Measurements from ENCODE around the gene PRKG1.

DNA sequence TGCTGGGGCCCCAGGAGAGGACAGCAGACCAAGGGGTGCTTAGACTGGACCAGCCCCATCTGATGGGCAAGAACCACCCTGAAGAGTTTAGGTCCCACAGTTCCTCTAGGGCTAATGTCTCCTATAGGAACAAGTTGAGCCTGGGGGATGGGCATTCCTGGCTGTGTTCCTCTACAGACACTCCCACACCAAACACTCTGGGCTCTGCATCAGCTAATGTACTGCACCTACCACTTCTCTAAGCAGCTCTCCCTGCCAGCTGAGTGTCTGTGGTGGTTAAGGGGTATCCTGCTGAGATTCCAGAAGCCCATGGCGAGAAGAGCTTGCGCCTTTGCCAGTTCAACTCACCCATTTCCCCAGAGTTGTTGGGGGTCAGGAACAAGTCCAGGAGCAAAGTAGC lies 909.2 kb downstream of the PRKG1 start:
- TF ChIP-seq, protein P1, sequence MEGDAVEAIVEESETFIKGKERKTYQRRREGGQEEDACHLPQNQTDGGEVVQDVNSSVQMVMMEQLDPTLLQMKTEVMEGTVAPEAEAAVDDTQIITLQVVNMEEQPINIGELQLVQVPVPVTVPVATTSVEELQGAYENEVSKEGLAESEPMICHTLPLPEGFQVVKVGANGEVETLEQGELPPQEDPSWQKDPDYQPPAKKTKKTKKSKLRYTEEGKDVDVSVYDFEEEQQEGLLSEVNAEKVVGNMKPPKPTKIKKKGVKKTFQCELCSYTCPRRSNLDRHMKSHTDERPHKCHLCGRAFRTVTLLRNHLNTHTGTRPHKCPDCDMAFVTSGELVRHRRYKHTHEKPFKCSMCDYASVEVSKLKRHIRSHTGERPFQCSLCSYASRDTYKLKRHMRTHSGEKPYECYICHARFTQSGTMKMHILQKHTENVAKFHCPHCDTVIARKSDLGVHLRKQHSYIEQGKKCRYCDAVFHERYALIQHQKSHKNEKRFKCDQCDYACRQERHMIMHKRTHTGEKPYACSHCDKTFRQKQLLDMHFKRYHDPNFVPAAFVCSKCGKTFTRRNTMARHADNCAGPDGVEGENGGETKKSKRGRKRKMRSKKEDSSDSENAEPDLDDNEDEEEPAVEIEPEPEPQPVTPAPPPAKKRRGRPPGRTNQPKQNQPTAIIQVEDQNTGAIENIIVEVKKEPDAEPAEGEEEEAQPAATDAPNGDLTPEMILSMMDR (conservative IDR thresholded peaks at IDR 0.05 in 1 of 2, IDR thresholded peaks at IDR 0.05 in 1 of 2; ENCODE audit: low read depth in 1 of 2, low read length in 2 of 2): no peak
- TF ChIP-seq EZH2 (IDR thresholded peaks at IDR 0.05; ENCODE audit: low read length, missing control alignments): no peak
